CD4-positive, alpha-beta T cell (primary cell): ENCODE results near the gene RRM2. TPM values are rescaled to one million over a fixed set of nuclear protein-coding genes. Genes with fewer than 3 reads are reported as not detected.
A peak's percentile ranks its signal among the peaks of the same experiment; 100 is the strongest.

ENCODE experiments used
- ATAC-seq: fragments of 200-7000 bp; cut with Tn5 transposase; one replicate; pipeline ENCODE4 v1.10.0; 2022; ENCODE audit warnings: mild to moderate bottlenecking; ENCODE audit not compliant: poor library complexity
- CTCF ChIA-PET: fragments of 350-600 bp; sonication (Branson Sonifier 250); formaldehyde crosslinking; loops from one replicate; lab custom pipeline; 2021; ENCODE audit warnings: antibody characterized with exemption, inconsistent platforms; lab: Charles Lee
- POLR2A ChIA-PET: fragments of 350-600 bp; sonication (Branson Sonifier 250); formaldehyde crosslinking; loops from one replicate; lab custom pipeline; 2021; ENCODE audit warnings: antibody characterized with exemption, inconsistent platforms; lab: Charles Lee
- DNase-seq, 14 experiments: peaks; one replicate each; pipeline ENCODE4 v3.0.0-alpha.2; 2013 to 2020; ENCODE audit warnings: mixed read lengths in 2 of 14
- H3K27ac ChIP-seq, 2 donors: one replicate each; pipeline versions ENCODE4 v1.5.1 to v1.7.0; 2013; ENCODE audit warnings: low read length in 2 of 2, low read depth in 1 of 2, mild to moderate bottlenecking in 1 of 2
- H3K27me3 ChIP-seq, 2 experiments: 1 replicate in 1 of 2; 2 replicates in 1 of 2; pipeline versions ENCODE4 v1.6.1 to v1.7.0; 2013; ENCODE audit warnings: low read length in 2 of 2, control low read depth in 1 of 2, mild to moderate bottlenecking in 1 of 2, moderate library complexity in 1 of 2; ENCODE audit not compliant: insufficient read depth in 2 of 2, control insufficient read depth in 1 of 2
- H3K36me3 ChIP-seq: one replicate; pipeline ENCODE4 v1.6.1; 2013; ENCODE audit warnings: low read length, control low read depth; ENCODE audit not compliant: insufficient read depth
- H3K4me1 ChIP-seq: one replicate; pipeline ENCODE4 v1.6.1; 2013; ENCODE audit warnings: low read length, control low read depth; ENCODE audit not compliant: insufficient read depth
- H3K4me3 ChIP-seq: one replicate; pipeline ENCODE4 v1.5.1; 2013; ENCODE audit warnings: mild to moderate bottlenecking, low read length, moderate library complexity
- H3K9me3 ChIP-seq, 2 experiments: 1 replicate in 1 of 2; 2 replicates in 1 of 2; pipeline versions ENCODE4 v1.6.1 to v1.7.0; 2013; ENCODE audit warnings: low read length in 2 of 2, mild to moderate bottlenecking in 2 of 2, control low read depth in 1 of 2, moderate library complexity in 1 of 2; ENCODE audit not compliant: control insufficient read depth in 1 of 2, insufficient read depth in 1 of 2
- H3K27ac Mint-ChIP-seq: one replicate; pipeline ENCODE4 v1.8.0; 2020; ENCODE audit warnings: mixed read lengths
- H3K27me3 Mint-ChIP-seq: one replicate; pipeline ENCODE4 v1.8.0; 2021; ENCODE audit warnings: mixed read lengths
- H3K36me3 Mint-ChIP-seq: one replicate; pipeline ENCODE4 v1.8.0; 2021; ENCODE audit warnings: low read depth, mixed read lengths
- H3K4me1 Mint-ChIP-seq: one replicate; pipeline ENCODE4 v1.8.0; 2021; ENCODE audit warnings: low read depth, mixed read lengths
- H3K4me3 Mint-ChIP-seq: one replicate; pipeline ENCODE4 v1.8.0; 2020; ENCODE audit warnings: mild to moderate bottlenecking, mixed read lengths
- H3K9me3 Mint-ChIP-seq: one replicate; pipeline ENCODE4 v1.8.0; 2020; ENCODE audit warnings: mixed read lengths
- CTCF ChIP-seq: fragments of 200-600 bp; IDR thresholded peaks from one replicate; pipeline ENCODE4 v1.8.0; 2022; ENCODE audit warnings: antibody characterized with exemption, mild to moderate bottlenecking
- intact Hi-C, 2 experiments: fragments of 100-400 bp; cut with DNase I in 1 of 2; cut with micrococcal nuclease in 1 of 2; formaldehyde crosslinking; loops; one replicate each; pipeline versions ENCODE4 v1.15.1 to v1.9.0; 2023 to 2025; cut with DNase I, micrococcal nuclease
- total RNA-seq, 174 experiments: library from RNA in 2 of 174; stranded (reverse) in 2 of 174; gene quantifications; one replicate each; pipeline ENCODE4 v1.2.3 and lab custom pipeline; 2021 to 2026

RRM2 gene
- total RNA-seq, 2 experiments from 2014 or later = 1.4 to 1.6 TPM

GRCh38 chr2:10109311-10109710, 13.2 kb upstream of the RRM2 start:
- Histone ChIP-seq H3K4me3 (no peak overlapping the region), H3K9me3 (peaks cover 0 to 6% of the 10 kb centered on the region in 2 experiments), H3K36me3 (no peaks in the 10 kb centered on the region), H3K27ac (no peak overlapping the region), H3K27me3 (no peaks in the 10 kb centered on the region), H3K4me1 (no peaks in the 10 kb centered on the region)
- TF ChIP-seq CTCF = no peak
- Mint-ChIP-seq H3K36me3 (no peaks in the 10 kb centered on the region), H3K9me3 (peaks cover 3% of the 10 kb centered on the region), H3K4me3 (no peak overlapping the region), H3K27ac (no peak overlapping the region), H3K27me3 (no peaks in the 10 kb centered on the region), H3K4me1 (no peaks in the 10 kb centered on the region)
- ChIA-PET POLR2A (no interaction called here), CTCF (interaction anchor here (0.7 kb wide), 1 partner anchor 96 kb away, joined by 4 read pairs; no protein-coding TSS in a partner anchor)
- DNase-seq = no peak
- ATAC-seq = no peak
- intact Hi-C loops = no loop called here

DNA sequence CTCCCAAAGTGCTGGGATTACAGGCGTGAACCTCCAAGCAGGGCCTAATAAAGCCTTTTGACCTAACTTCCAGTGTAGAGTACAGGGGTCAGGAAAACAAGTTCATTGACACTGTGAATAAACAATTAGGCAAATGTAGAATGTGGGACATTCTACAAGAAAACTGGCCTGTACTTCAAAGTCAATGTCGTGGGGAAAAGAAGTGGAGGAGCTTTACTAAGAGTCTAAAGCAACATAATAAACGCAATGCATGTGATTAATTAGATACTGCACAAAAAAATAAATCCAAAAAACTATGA, 3.6 kb upstream of the RRM2 start:
- Histone ChIP-seq H3K36me3 (no peaks in the 10 kb centered on the region), H3K4me1 (peaks cover 44% of the 10 kb centered on the region), H3K4me3 (no peak overlapping the region), H3K27me3 (peaks cover 11 to 13% of the 10 kb centered on the region in 2 experiments), H3K9me3 (peaks cover 0 to 3% of the 10 kb centered on the region in 2 experiments), H3K27ac (no peak overlapping the region)
- ChIA-PET POLR2A (interaction anchor here (0.7 to 1.3 kb wide), 4 partner anchors 47 to 316 kb away, joined by 3 to 4 read pairs (median 3); no protein-coding TSS in a partner anchor), CTCF (interaction anchor here (0.8 kb wide), 1 partner anchor 22 kb away, joined by 4 read pairs; no protein-coding TSS in a partner anchor)
- TF ChIP-seq CTCF = no peak
- Mint-ChIP-seq H3K27me3 (peaks cover 14% of the 10 kb centered on the region), H3K36me3 (no peaks in the 10 kb centered on the region), H3K9me3 (no peaks in the 10 kb centered on the region), H3K4me3 (peak overlapping the region; percentile 14), H3K27ac (no peak overlapping the region), H3K4me1 (peaks cover 38% of the 10 kb centered on the region)
- ATAC-seq = no peak
- DNase-seq = no peak
- intact Hi-C loops = loop anchor here in 1 of 2 experiments (5.0 kb wide), 2 partner anchors 42 to 167 kb away; partner anchors contain the start of gene GRHL1

DNA sequence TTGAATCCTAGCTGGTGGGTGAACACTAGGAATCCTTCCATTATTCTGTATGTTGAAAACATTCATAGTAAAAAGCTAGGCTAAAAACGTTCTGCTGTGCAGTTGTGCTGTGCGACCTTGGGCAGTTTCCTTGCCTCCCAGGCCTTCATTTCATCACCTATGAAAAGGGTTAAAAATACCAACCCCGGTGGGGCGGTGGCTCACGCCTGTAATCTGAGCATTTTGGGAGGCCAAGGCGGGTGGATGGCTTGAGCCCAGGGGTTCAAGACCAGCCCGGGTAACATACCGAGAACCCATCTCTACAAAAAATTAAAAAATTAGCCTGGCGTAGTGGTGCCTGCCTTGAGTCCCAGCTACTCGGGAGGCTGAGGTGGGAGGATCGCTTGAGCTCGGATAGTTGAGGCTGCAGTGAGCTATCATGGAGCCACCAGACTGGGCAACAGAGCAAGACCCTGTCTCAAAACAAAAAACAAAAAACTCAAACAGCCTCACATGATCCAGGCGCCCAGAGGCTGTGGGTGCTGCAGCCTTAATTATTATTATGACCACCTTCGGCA, 2.9 kb upstream of the RRM2 start:
- POLR2A ChIA-PET = interaction anchor here (0.6 to 1.3 kb wide), 5 partner anchors 184 to 315 kb away, joined by 3 to 4 read pairs (median 3); no protein-coding TSS in a partner anchor
- Mint-ChIP-seq H3K4me1 (peaks cover 43% of the 10 kb centered on the region), H3K4me3 (peak overlapping the region; percentile 94), H3K36me3 (no peaks in the 10 kb centered on the region), H3K27ac (peak overlapping the region; percentile 78), H3K9me3 (no peaks in the 10 kb centered on the region), H3K27me3 (peaks cover 19% of the 10 kb centered on the region)
- Histone ChIP-seq H3K27me3 (peaks cover 11 to 13% of the 10 kb centered on the region in 2 experiments), H3K27ac (no peak overlapping the region), H3K36me3 (no peaks in the 10 kb centered on the region), H3K9me3 (peaks cover 0 to 3% of the 10 kb centered on the region in 2 experiments), H3K4me3 (peak overlapping the region; percentile 62), H3K4me1 (peaks cover 49% of the 10 kb centered on the region)
- ATAC-seq = no peak
- CTCF ChIA-PET = interaction anchor here (0.8 to 0.9 kb wide), 2 partner anchors 47 to 184 kb away, joined by 3 to 4 read pairs; no protein-coding TSS in a partner anchor
- TF ChIP-seq CTCF = no peak
- intact Hi-C loops = loop anchor here (5.0 to 10.0 kb wide), 5 partner anchors 42 to 1115 kb away; partner anchors contain the start of genes GRHL1 (in 1 of the 2), MBOAT2 (in 1 of the 2) and ODC1 (in 1 of the 2)
- DNase-seq = no peak
